Uterus (tissue), 2 donors: ENCODE measurements around the gene ERICH6.

Source experiments
- CTCF ChIP-seq, 4 experiments: fragments of 200-600 bp in 2 of 4; fragments of 450-650 bp in 2 of 4; sonication (generic) in 2 of 4; IDR thresholded peaks; one replicate each; pipeline ENCODE4 v1.5.1; 2016 to 2019; ENCODE audit warnings: antibody characterized with exemption in 4 of 4, mild to moderate bottlenecking in 2 of 4, moderate library complexity in 1 of 4
- POLR2A ChIP-seq, 2 donors: fragments of 450-650 bp; IDR thresholded peaks; one replicate each; pipeline ENCODE4 v1.6.1; 2016; ENCODE audit warnings: antibody characterized with exemption in 2 of 2, mild to moderate bottlenecking in 1 of 2, moderate library complexity in 1 of 2

- TF ChIP-seq CTCF (IDR thresholded peaks at IDR 0.05), result no peak
- TF ChIP-seq POLR2A (IDR thresholded peaks at IDR 0.05), result no peak
These were observed 6.1 kb downstream of the ERICH6 start for GRCh38 chr3:150697646-150698045.
